A204.1 (cell line): Measurements from ENCODE around the gene HLA-DRA.

Experiments
- FAIRE-seq: peaks from 2 replicates; lab custom pipeline; 2012; peaks lifted over from hg19 to GRCh38; lab: Jason Lieb, UNC

HLA-DRA gene

GRCh38 chr6:32475392-32476206, 35.9 kb downstream of the HLA-DRA start:
- FAIRE-seq, result no peak

- no peak for FAIRE-seq
Measured at GRCh38 chr6:32483968-32484613, 44.4 kb downstream of the HLA-DRA start.

- no peak for FAIRE-seq
Measured at GRCh38 chr6:32484614-32484998, 44.9 kb downstream of the HLA-DRA start.

- FAIRE-seq, result no peak
Measured at GRCh38 chr6:32488083-32488482, 48.4 kb downstream of the HLA-DRA start.

- no peak for FAIRE-seq
Measured at GRCh38 chr6:32491700-32492099, 52.0 kb downstream of the HLA-DRA start.

- no peak for FAIRE-seq
Measured at GRCh38 chr6:32492351-32492750, 52.7 kb downstream of the HLA-DRA start.
